ENCODE data around the gene IP6K2.

- TF ChIP-seq CTCF (conservative IDR thresholded peaks at IDR 0.05; ENCODE audit: low read depth in 2 of 2) (no peak), REST (IDR thresholded peaks at IDR 0.05; ENCODE audit: unreplicated experiment) (no peak), POLR2AphosphoS5 (IDR thresholded peaks at IDR 0.05; ENCODE audit: low read depth) (no peak), EZH2 (IDR thresholded peaks at IDR 0.05; ENCODE audit: low read depth, unreplicated experiment) (no peak), EZH2phosphoT487 (IDR thresholded peaks at IDR 0.05; ENCODE audit: unreplicated experiment) (no peak), ZNF114 (CRISPR knock-in tag; IDR thresholded peaks at IDR 0.05) (no peak), STAT1 (IDR thresholded peaks at IDR 0.05; ENCODE audit: unreplicated experiment) (no peak), ZNF331 (CRISPR knock-in tag; IDR thresholded peaks at IDR 0.05; ENCODE audit: low read depth) (no peak), ETS1 (IDR thresholded peaks at IDR 0.05) (no peak), CREB1 (CRISPR knock-in tag; IDR thresholded peaks at IDR 0.05; ENCODE audit: low read depth) (no peak), JUNB (IDR thresholded peaks at IDR 0.05; ENCODE audit: unreplicated experiment) (no peak), NANOG (IDR thresholded peaks at IDR 0.05; ENCODE audit: borderline replicate concordance) (no peak)
- TF ChIP-seq, protein P1, sequence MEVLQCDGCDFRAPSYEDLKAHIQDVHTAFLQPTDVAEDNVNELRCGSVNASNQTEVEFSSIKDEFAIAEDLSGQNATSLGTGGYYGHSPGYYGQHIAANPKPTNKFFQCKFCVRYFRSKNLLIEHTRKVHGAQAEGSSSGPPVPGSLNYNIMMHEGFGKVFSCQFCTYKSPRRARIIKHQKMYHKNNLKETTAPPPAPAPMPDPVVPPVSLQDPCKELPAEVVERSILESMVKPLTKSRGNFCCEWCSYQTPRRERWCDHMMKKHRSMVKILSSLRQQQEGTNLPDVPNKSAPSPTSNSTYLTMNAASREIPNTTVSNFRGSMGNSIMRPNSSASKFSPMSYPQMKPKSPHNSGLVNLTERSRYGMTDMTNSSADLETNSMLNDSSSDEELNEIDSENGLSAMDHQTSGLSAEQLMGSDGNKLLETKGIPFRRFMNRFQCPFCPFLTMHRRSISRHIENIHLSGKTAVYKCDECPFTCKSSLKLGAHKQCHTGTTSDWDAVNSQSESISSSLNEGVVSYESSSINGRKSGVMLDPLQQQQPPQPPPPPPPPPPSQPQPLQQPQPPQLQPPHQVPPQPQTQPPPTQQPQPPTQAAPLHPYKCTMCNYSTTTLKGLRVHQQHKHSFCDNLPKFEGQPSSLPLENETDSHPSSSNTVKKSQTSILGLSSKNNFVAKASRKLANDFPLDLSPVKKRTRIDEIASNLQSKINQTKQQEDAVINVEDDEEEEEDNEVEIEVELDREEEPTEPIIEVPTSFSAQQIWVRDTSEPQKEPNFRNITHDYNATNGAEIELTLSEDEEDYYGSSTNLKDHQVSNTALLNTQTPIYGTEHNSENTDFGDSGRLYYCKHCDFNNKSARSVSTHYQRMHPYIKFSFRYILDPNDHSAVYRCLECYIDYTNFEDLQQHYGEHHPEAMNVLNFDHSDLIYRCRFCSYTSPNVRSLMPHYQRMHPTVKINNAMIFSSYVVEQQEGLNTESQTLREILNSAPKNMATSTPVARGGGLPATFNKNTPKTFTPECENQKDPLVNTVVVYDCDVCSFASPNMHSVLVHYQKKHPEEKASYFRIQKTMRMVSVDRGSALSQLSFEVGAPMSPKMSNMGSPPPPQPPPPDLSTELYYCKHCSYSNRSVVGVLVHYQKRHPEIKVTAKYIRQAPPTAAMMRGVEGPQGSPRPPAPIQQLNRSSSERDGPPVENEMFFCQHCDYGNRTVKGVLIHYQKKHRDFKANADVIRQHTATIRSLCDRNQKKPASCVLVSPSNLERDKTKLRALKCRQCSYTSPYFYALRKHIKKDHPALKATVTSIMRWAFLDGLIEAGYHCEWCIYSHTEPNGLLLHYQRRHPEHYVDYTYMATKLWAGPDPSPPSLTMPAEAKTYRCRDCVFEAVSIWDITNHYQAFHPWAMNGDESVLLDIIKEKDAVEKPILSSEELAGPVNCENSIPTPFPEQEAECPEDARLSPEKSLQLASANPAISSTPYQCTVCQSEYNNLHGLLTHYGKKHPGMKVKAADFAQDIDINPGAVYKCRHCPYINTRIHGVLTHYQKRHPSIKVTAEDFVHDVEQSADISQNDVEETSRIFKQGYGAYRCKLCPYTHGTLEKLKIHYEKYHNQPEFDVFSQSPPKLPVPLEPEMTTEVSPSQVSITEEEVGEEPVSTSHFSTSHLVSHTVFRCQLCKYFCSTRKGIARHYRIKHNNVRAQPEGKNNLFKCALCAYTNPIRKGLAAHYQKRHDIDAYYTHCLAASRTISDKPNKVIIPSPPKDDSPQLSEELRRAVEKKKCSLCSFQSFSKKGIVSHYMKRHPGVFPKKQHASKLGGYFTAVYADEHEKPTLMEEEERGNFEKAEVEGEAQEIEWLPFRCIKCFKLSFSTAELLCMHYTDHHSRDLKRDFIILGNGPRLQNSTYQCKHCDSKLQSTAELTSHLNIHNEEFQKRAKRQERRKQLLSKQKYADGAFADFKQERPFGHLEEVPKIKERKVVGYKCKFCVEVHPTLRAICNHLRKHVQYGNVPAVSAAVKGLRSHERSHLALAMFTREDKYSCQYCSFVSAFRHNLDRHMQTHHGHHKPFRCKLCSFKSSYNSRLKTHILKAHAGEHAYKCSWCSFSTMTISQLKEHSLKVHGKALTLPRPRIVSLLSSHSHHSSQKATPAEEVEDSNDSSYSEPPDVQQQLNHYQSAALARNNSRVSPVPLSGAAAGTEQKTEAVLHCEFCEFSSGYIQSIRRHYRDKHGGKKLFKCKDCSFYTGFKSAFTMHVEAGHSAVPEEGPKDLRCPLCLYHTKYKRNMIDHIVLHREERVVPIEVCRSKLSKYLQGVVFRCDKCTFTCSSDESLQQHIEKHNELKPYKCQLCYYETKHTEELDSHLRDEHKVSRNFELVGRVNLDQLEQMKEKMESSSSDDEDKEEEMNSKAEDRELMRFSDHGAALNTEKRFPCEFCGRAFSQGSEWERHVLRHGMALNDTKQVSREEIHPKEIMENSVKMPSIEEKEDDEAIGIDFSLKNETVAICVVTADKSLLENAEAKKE (CRISPR knock-in tag; IDR thresholded peaks at IDR 0.05), result no peak
Measured at GRCh38 chr3:48690846-48691458, 26.1 kb downstream of the IP6K2 start.

All from GM23338 (cell line).